ENCODE results near the gene MAGI3.
"Not testable (repeated sequence)": the region's sequence is repeated elsewhere in the genome, so short reads cannot be mapped to it uniquely, and the experiment has no call there.

MAGI3 gene

GRCh38 chr1:113557187-113557586 lies 166.9 kb downstream of the MAGI3 start:
- DNase-seq (ENCODE audit: low read depth, low spot score): no peak
- ChIA-PET POLR2A (no interaction called here), CTCF (no interaction called here)
- H3K4me3 ChIP-seq (ENCODE audit: low read depth, low read length): no peak overlapping the region
- no peak for TF ChIP-seq CTCF (IDR thresholded peaks at IDR 0.05; ENCODE audit: insufficient read depth, low read length, missing control alignments)

GRCh38 chr1:113565621-113566020 lies 175.3 kb downstream of the MAGI3 start:
- H3K4me3 ChIP-seq (ENCODE audit: low read depth, low read length): no peak overlapping the region
- POLR2A ChIA-PET: no interaction called here
- TF ChIP-seq CTCF (IDR thresholded peaks at IDR 0.05; ENCODE audit: insufficient read depth, low read length, missing control alignments): no peak
- CTCF ChIA-PET: no interaction called here
- DNase-seq (ENCODE audit: low read depth, low spot score): no peak

DNA sequence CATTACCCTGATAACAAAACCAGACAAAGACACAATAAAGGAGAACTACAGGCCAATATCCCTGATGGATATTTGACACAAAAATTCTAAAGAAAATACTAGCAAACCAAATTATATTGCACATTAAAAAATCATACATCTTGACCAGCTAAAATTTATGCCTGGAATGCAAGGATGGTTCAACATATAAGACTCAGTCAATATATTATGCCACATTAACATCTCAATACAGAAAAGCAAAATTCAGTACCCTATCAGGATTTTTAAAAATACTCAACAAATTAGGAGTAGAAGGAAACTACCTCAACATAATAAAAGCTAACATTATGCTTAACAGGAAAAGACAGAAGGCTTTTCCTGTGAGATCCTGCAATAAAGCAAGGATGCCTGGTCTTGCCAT lies 177.1 kb downstream of the MAGI3 start:
- ChIA-PET POLR2A (no interaction called here), CTCF (no interaction called here)
- no peak for TF ChIP-seq CTCF (IDR thresholded peaks at IDR 0.05; ENCODE audit: insufficient read depth, low read length, missing control alignments)
- DNase-seq (ENCODE audit: low read depth, low spot score): no peak
- no peak overlapping the region for H3K4me3 ChIP-seq (ENCODE audit: low read depth, low read length)

DNA sequence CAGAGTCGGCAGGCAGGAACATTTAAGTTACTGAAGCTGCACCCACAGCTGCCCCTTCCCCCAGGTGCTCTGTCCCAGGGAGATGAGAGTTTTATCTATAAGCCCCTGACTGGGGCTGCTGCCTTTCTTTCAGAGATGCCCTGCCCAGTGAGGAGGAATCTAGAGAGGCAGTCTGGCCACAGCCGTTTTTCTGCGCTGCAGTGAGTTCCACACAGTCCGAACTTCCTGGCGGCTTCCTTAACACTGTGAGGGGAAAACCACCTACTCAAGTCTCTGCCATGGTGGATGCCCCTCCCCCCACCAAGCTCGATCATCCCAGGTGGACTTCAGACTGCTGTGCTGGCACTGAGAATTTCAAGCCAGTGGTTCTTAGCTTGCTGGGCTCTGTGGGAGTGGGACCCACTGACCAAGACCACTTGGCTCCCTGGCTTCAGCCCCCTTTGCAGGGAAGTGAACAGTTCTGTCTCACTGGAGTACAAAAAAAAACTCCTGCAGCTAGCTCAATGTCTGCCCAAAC lies 185.5 kb downstream of the MAGI3 start:
- DNase-seq (ENCODE audit: low read depth, low spot score); POLR2A ChIA-PET; CTCF ChIA-PET: not testable (repeated sequence)

GRCh38 chr1:113576271-113576670 lies 186.0 kb downstream of the MAGI3 start:
- no peak for TF ChIP-seq CTCF (IDR thresholded peaks at IDR 0.05; ENCODE audit: insufficient read depth, low read length, missing control alignments)
- no peak for DNase-seq (ENCODE audit: low read depth, low spot score)
- POLR2A ChIA-PET: no interaction called here
- CTCF ChIA-PET: no interaction called here
- H3K4me3 ChIP-seq (ENCODE audit: low read depth, low read length): no peak overlapping the region

More for the DNA sequence above, 185.5 kb downstream of the MAGI3 start:
- H3K4me3 ChIP-seq (ENCODE audit: low read depth, low read length): not testable (repeated sequence)

- CTCF ChIA-PET: no interaction called here
- no peak overlapping the region for H3K4me3 ChIP-seq (ENCODE audit: low read depth, low read length)
- no peak for DNase-seq (ENCODE audit: low read depth, low spot score)
Observed at GRCh38 chr1:113579256-113580018, 189.1 kb downstream of the MAGI3 start.

More at GRCh38 chr1:113579256-113580018, 189.1 kb downstream of the MAGI3 start:
- POLR2A ChIA-PET: no interaction called here
- TF ChIP-seq CTCF (IDR thresholded peaks at IDR 0.05; ENCODE audit: insufficient read depth, low read length, missing control alignments): no peak
